ENCODE data around the gene WDR75. TPM values are rescaled to one million over a fixed set of nuclear protein-coding genes. Genes with fewer than 3 reads are reported as not detected.

The WDR75 gene
- total and polyA plus RNA-seq, 4 donors, result 16.3 to 50.1 (median 23.2) TPM

DNA sequence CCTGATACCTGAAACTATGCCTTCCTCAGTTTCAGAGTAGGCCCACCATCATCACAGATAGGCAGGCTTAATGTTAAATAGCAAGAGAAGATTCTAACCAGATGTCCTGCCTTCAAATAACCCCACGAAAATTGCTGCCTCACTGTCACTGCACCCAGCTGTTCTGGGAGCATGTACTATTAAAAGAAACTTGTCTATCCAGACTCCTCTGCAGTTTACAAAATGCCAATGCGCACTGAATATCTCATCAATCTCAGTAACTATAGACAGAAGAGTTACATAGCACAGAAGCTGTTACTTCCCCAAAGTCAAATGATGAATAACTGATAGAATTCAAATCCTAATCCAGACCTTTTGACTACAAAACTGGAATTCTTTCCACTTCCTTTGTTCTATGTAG is 43.9 kb downstream of the WDR75 start:
- peaks cover 0 to 2% (median 0%) of the 10 kb centered on the region in 4 donors for H3K9me3 ChIP-seq (ENCODE audit: control insufficient read depth in 4 of 4, insufficient read depth in 3 of 4, low read length in 3 of 4)
- ATAC-seq (ENCODE audit: insufficient read depth, low FRiP score), result no peak
- H3K4me1 ChIP-seq (ENCODE audit: control insufficient read depth in 5 of 5, insufficient read depth in 5 of 5, low read length in 5 of 5), result no peaks in the 10 kb centered on the region
- no peak for DNase-seq
- 58 to 65% methylated on average over 2 of the region's 2 CpGs for WGBS, 2 donors
- H3K27ac ChIP-seq (ENCODE audit: low read depth in 1 of 2, low read length in 1 of 2), result no peak overlapping the region
- no peak overlapping the region for H3K9ac ChIP-seq (ENCODE audit: insufficient read depth in 1 of 2, low read length in 2 of 2)
- no peaks in the 10 kb centered on the region for H3K27me3 ChIP-seq (ENCODE audit: control insufficient read depth in 3 of 3, insufficient read depth in 3 of 3, low read length in 2 of 3)
- TF ChIP-seq, protein P1, sequence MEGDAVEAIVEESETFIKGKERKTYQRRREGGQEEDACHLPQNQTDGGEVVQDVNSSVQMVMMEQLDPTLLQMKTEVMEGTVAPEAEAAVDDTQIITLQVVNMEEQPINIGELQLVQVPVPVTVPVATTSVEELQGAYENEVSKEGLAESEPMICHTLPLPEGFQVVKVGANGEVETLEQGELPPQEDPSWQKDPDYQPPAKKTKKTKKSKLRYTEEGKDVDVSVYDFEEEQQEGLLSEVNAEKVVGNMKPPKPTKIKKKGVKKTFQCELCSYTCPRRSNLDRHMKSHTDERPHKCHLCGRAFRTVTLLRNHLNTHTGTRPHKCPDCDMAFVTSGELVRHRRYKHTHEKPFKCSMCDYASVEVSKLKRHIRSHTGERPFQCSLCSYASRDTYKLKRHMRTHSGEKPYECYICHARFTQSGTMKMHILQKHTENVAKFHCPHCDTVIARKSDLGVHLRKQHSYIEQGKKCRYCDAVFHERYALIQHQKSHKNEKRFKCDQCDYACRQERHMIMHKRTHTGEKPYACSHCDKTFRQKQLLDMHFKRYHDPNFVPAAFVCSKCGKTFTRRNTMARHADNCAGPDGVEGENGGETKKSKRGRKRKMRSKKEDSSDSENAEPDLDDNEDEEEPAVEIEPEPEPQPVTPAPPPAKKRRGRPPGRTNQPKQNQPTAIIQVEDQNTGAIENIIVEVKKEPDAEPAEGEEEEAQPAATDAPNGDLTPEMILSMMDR (IDR thresholded peaks at IDR 0.05; ENCODE audit: control extremely low read depth, extremely low read depth), result no peak
- no peak overlapping the region for H3K4me3 ChIP-seq
- no peaks in the 10 kb centered on the region for H3K36me3 ChIP-seq (ENCODE audit: control insufficient read depth in 4 of 4, insufficient read depth in 4 of 4, low read length in 4 of 4)

DNA sequence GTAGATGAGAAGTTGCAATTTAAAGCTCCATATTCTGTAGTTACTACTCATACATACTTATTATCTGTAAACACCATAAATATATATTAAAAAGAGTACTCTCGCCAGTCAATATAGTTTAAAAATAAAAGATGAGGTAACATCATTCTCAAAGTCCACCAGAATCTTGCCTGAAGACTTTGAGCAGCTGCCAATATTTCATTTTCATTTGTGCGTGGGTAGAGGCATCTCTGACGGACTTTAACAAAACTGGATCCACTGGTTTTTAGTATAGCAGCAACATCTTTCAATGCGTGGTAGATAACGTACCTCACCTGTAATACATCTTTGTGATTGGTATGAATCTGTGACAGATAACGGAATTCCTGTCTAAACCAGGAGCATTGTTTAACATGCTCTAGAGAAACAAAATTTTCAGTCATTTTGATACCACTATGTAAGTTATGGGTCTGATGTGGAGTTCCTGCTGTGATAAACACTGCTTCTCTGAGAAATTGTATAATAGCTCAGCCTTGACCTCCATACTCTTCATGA is 45.0 kb downstream of the WDR75 start:
- H3K36me3 ChIP-seq (ENCODE audit: control insufficient read depth in 4 of 4, insufficient read depth in 4 of 4, low read length in 4 of 4), result no peaks in the 10 kb centered on the region
- H3K4me1 ChIP-seq (ENCODE audit: control insufficient read depth in 5 of 5, insufficient read depth in 5 of 5, low read length in 5 of 5), result no peaks in the 10 kb centered on the region
- ATAC-seq (ENCODE audit: insufficient read depth, low FRiP score) (no peak), DNase-seq (no peak)
- H3K4me3 ChIP-seq, result no peak overlapping the region
- H3K27ac ChIP-seq (ENCODE audit: low read depth in 1 of 2, low read length in 1 of 2), result no peak overlapping the region
- no peak overlapping the region for H3K9ac ChIP-seq (ENCODE audit: insufficient read depth in 1 of 2, low read length in 2 of 2)
- WGBS, 2 donors, result 67 to 77% methylated on average over 6 of the region's 6 CpGs
- TF ChIP-seq, protein P1 (IDR thresholded peaks at IDR 0.05; ENCODE audit: control extremely low read depth, extremely low read depth), result no peak
- no peaks in the 10 kb centered on the region for H3K27me3 ChIP-seq (ENCODE audit: control insufficient read depth in 3 of 3, insufficient read depth in 3 of 3, low read length in 2 of 3)
- peaks cover 0 to 2% (median 0%) of the 10 kb centered on the region in 4 donors for H3K9me3 ChIP-seq (ENCODE audit: control insufficient read depth in 4 of 4, insufficient read depth in 3 of 4, low read length in 3 of 4)

DNA sequence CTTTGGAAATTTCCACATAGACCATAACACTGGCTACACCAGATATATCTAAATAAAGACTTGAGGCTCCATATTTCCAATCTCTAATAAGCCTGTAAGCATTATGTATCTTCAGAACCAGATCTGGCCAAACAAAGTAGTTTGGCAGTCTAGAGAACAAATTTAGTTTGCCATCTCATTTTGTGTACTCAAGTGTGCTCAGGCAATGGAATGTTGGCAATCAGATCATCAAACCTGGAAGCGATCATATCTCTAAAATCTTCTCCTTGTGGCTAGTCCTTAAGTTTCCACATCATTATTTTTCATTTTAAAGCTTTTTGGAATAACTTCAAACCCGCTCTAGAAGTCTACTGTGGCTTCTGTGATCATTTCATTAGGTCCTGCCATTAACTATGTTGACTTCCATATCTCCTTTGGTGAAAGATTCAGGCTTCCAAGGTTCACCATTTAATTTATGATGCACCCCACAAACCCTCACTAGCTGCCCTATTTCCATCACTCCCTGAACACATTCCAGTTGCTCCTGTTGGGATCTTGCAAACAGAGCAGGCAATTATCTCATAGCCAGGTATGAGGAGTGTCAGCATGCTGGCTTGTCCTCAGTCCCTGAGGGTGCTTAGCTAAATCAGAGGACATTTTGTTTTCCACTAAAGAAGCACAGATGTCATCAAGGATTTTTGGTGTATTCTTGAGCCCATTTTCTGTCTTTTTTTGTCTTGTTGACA is 46.2 kb downstream of the WDR75 start:
- Histone ChIP-seq H3K4me1 (ENCODE audit: control insufficient read depth in 5 of 5, insufficient read depth in 5 of 5, low read length in 5 of 5) (no peaks in the 10 kb centered on the region), H3K4me3 (no peak overlapping the region), H3K9ac (ENCODE audit: insufficient read depth in 1 of 2, low read length in 2 of 2) (no peak overlapping the region), H3K27ac (ENCODE audit: low read depth in 1 of 2, low read length in 1 of 2) (no peak overlapping the region), H3K27me3 (ENCODE audit: control insufficient read depth in 3 of 3, insufficient read depth in 3 of 3, low read length in 2 of 3) (no peaks in the 10 kb centered on the region), H3K36me3 (ENCODE audit: control insufficient read depth in 4 of 4, insufficient read depth in 4 of 4, low read length in 4 of 4) (no peaks in the 10 kb centered on the region), H3K9me3 (ENCODE audit: control insufficient read depth in 4 of 4, insufficient read depth in 3 of 4, low read length in 3 of 4) (peaks cover 0 to 2% (median 0%) of the 10 kb centered on the region in 4 donors)
- TF ChIP-seq, protein P1 (IDR thresholded peaks at IDR 0.05; ENCODE audit: control extremely low read depth, extremely low read depth), result no peak
- DNase-seq (no peak), ATAC-seq (ENCODE audit: insufficient read depth, low FRiP score) (no peak)
- WGBS, 2 donors, result 85 to 91% methylated on average over 2 of the region's 2 CpGs
